Measurements from ENCODE around the gene PTPRN2.
A peak's percentile ranks its signal among the peaks of the same experiment; 100 is the strongest.
"Not testable (repeated sequence)": the region's sequence is repeated elsewhere in the genome, so short reads cannot be mapped to it uniquely, and the experiment has no call there.

PTPRN2 gene

GRCh38 chr7:157596471-157596870, 991.2 kb downstream of the PTPRN2 start:
- peak; percentile 69 for DNase-seq

GRCh38 chr7:157596026-157596425, 991.6 kb downstream of the PTPRN2 start:
- DNase-seq, result no peak

- no peak for DNase-seq
These were observed 992.4 kb downstream of the PTPRN2 start for GRCh38 chr7:157595086-157595855.

- DNase-seq, result no peak
These were observed 993.3 kb downstream of the PTPRN2 start for GRCh38 chr7:157594306-157594705.

GRCh38 chr7:157593541-157593940, 994.1 kb downstream of the PTPRN2 start:
- no peak for DNase-seq

- not testable (repeated sequence) for DNase-seq
These were observed 994.8 kb downstream of the PTPRN2 start for GRCh38 chr7:157592636-157593320.

GRCh38 chr7:157590526-157590925, 997.1 kb downstream of the PTPRN2 start:
- DNase-seq, result no peak

- DNase-seq, result no peak
These were observed 997.9 kb downstream of the PTPRN2 start for GRCh38 chr7:157589680-157590079.

- no peak for DNase-seq
These were observed 999.6 kb downstream of the PTPRN2 start for GRCh38 chr7:157587805-157588560.

GRCh38 chr7:157587051-157587804, 1000.4 kb downstream of the PTPRN2 start:
- no peak for DNase-seq

GRCh38 chr7:157586426-157586955, 1001.1 kb downstream of the PTPRN2 start:
- no peak for DNase-seq

GRCh38 chr7:157585113-157585861, 1002.3 kb downstream of the PTPRN2 start:
- no peak for DNase-seq

- DNase-seq, result no peak
These were observed 1003.2 kb downstream of the PTPRN2 start for GRCh38 chr7:157584420-157584819.

- DNase-seq, result no peak
These were observed 1005.9 kb downstream of the PTPRN2 start for GRCh38 chr7:157581740-157582139.

GRCh38 chr7:157580324-157580723, 1007.3 kb downstream of the PTPRN2 start:
- DNase-seq, result no peak

- no peak for DNase-seq
These were observed 1008.2 kb downstream of the PTPRN2 start for GRCh38 chr7:157579425-157579824.

GRCh38 chr7:157577796-157578339, 1009.8 kb downstream of the PTPRN2 start:
- DNase-seq, result no peak

- DNase-seq, result no peak
These were observed 1010.6 kb downstream of the PTPRN2 start for GRCh38 chr7:157577061-157577460.

- DNase-seq, result no peak
These were observed 1011.2 kb downstream of the PTPRN2 start for GRCh38 chr7:157576415-157576814.

- DNase-seq, result no peak
These were observed 1011.8 kb downstream of the PTPRN2 start for GRCh38 chr7:157575777-157576176.

GRCh38 chr7:157574914-157575586, 1012.6 kb downstream of the PTPRN2 start:
- DNase-seq, result no peak
